Spleen (tissue), 7 donors: ENCODE data around the gene RHOBTB1.

Experiments
- POLR2A ChIP-seq, 3 donors: fragments of 450-650 bp; IDR thresholded peaks; one replicate each; pipeline ENCODE4 v1.5.1; 2017; ENCODE audit warnings: antibody characterized with exemption in 3 of 3, mild to moderate bottlenecking in 1 of 3
- TF ChIP-seq, protein P1 (sequence below), 11 experiments: fragments of 200-600 bp in 7 of 11; fragments of 450-650 bp in 4 of 11; sonication (generic) in 4 of 11; IDR thresholded peaks in 8 of 11; conservative IDR thresholded peaks in 3 of 11; 1 replicate in 7 of 11; 2 replicates in 4 of 11; pipeline versions ENCODE4 v1.4.0 to v1.8.0; 2016 to 2021; ENCODE audit warnings: antibody characterized with exemption in 11 of 11, inconsistent platforms in 4 of 11, mild to moderate bottlenecking in 1 of 11
- donor health status: DM: no; HTN: no; CAD: no; lungs with moderate emphysema.
- donor health status: DM: no; HTN: no; CAD: no.
- donor health status: DM: no; HTN: no; CAD: no.

DNA sequence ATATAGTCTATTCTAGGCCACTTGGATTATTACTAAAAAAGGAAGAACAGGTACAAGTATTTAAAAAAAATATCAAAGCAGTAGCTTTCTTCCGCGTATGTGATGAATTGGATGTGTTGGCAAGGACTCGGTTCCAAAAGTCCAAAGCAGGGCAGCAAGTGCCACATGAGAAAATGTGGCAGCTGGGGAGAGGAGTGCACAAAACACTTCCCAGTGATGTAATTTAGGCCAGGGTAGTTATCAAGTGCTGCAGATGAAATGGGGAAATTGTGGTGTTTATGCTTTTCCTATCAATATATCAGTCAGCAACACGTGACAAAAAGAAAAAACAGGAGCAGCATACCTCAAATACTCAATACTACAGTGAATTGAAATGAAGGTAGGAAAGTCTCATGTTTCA is 7.0 kb downstream of the RHOBTB1 start:
- TF ChIP-seq, protein P1, sequence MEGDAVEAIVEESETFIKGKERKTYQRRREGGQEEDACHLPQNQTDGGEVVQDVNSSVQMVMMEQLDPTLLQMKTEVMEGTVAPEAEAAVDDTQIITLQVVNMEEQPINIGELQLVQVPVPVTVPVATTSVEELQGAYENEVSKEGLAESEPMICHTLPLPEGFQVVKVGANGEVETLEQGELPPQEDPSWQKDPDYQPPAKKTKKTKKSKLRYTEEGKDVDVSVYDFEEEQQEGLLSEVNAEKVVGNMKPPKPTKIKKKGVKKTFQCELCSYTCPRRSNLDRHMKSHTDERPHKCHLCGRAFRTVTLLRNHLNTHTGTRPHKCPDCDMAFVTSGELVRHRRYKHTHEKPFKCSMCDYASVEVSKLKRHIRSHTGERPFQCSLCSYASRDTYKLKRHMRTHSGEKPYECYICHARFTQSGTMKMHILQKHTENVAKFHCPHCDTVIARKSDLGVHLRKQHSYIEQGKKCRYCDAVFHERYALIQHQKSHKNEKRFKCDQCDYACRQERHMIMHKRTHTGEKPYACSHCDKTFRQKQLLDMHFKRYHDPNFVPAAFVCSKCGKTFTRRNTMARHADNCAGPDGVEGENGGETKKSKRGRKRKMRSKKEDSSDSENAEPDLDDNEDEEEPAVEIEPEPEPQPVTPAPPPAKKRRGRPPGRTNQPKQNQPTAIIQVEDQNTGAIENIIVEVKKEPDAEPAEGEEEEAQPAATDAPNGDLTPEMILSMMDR (IDR thresholded peaks at IDR 0.05 in 8 of 11, conservative IDR thresholded peaks at IDR 0.05 in 3 of 11) = no peak
- no peak for TF ChIP-seq POLR2A (IDR thresholded peaks at IDR 0.05)
